IMR-90 (cell line): ENCODE measurements around the gene CD1D. TPM values are rescaled to one million over a fixed set of nuclear protein-coding genes. Genes with fewer than 3 reads are reported as not detected.

Experiments
- ATAC-seq: fragments of 200-7000 bp; cut with Tn5 transposase; 2 replicates; pipeline ENCODE4 v1.9.1; 2020; ENCODE audit warnings: low read depth, mild to moderate bottlenecking, moderate library complexity
- BruUV-seq: library from RNA; stranded (reverse); fragments of 400-500 nt; replicated peaks from 2 replicates; lab custom pipeline; 2021; lab: Mats Ljungman, UMichigan
- CTCF ChIA-PET: fragments of 300-600 bp; formaldehyde crosslinking; extraction: SDS; loops from one replicate; lab custom pipeline; 2021; ENCODE audit warnings: antibody characterized with exemption; lab: Yijun Ruan, JAX
- POLR2A ChIA-PET: fragments of 300-600 bp; sonication (Branson Sonifier 250); formaldehyde crosslinking; loops from one replicate; lab custom pipeline; 2022; ENCODE audit warnings: antibody characterized with exemption; ENCODE audit not compliant: unreplicated experiment; lab: Charles Lee
- DNase-seq: peaks from one replicate; pipeline ENCODE4 v3.0.0; 2013
- H2AFZ ChIP-seq: replicated peaks from 2 replicates; pipeline ENCODE3; 2013; ENCODE audit warnings: low read length, mild to moderate bottlenecking; ENCODE audit not compliant: poor library complexity
- H2AK5ac ChIP-seq: 2 replicates; pipeline ENCODE4 v1.6.1; 2013; ENCODE audit warnings: low read depth, low read length, inconsistent platforms
- H2AK9ac ChIP-seq: replicated peaks from 2 replicates; pipeline ENCODE3; 2013; ENCODE audit warnings: mild to moderate bottlenecking, low read depth, low read length, moderate library complexity; ENCODE audit not compliant: poor library complexity
- H2BK120ac ChIP-seq: 2 replicates; pipeline ENCODE4 v1.6.1; 2013; ENCODE audit warnings: low read depth, low read length, inconsistent platforms
- H2BK15ac ChIP-seq: 3 replicates; pipeline ENCODE4 v1.6.1; 2013; ENCODE audit warnings: low read depth, low read length, inconsistent platforms
- H2BK20ac ChIP-seq: 2 replicates; pipeline ENCODE4 v1.6.1; 2013; ENCODE audit warnings: low read depth, mild to moderate bottlenecking, inconsistent platforms, low read length, moderate library complexity
- H2BK5ac ChIP-seq: 2 replicates; pipeline ENCODE4 v1.6.1; 2013; ENCODE audit warnings: mild to moderate bottlenecking, low read depth, low read length, inconsistent platforms; ENCODE audit not compliant: poor library complexity, severe bottlenecking
- H3K14ac ChIP-seq: replicated peaks from 2 replicates; pipeline ENCODE4 v1.6.1; 2013; ENCODE audit warnings: low read depth, low read length, inconsistent platforms
- H3K18ac ChIP-seq: 2 replicates; pipeline ENCODE4 v1.6.1; 2013; ENCODE audit warnings: low read depth, low read length, control low read depth
- H3K23ac ChIP-seq: 2 replicates; pipeline ENCODE4 v1.6.1; 2013; ENCODE audit warnings: low read depth, low read length, inconsistent platforms
- H3K27ac ChIP-seq: 2 replicates; pipeline ENCODE4 v1.5.1; 2013; ENCODE audit warnings: mild to moderate bottlenecking, control low read depth, low read length; ENCODE audit not compliant: insufficient read depth
- H3K27me3 ChIP-seq: 2 replicates; pipeline ENCODE4 v1.6.1; 2013; ENCODE audit warnings: low read length; ENCODE audit not compliant: control insufficient read depth, insufficient read depth
- H3K36me3 ChIP-seq: 2 replicates; pipeline ENCODE4 v1.6.1; 2013; ENCODE audit warnings: low read length, mixed read lengths; ENCODE audit not compliant: control insufficient read depth, insufficient read depth
- H3K4ac ChIP-seq: 2 replicates; pipeline ENCODE4 v1.6.1; 2013; ENCODE audit warnings: low read depth, low read length, inconsistent platforms
- H3K4me1 ChIP-seq: 2 replicates; pipeline ENCODE4 v1.6.1; 2013; ENCODE audit warnings: low read length, mixed read lengths; ENCODE audit not compliant: control insufficient read depth, insufficient read depth
- H3K4me2 ChIP-seq: 2 replicates; pipeline ENCODE4 v1.6.1; 2013; ENCODE audit warnings: low read depth, mild to moderate bottlenecking, control low read depth, low read length, moderate library complexity
- H3K4me3 ChIP-seq: 2 replicates; pipeline ENCODE4 v1.5.1; 2013; ENCODE audit warnings: low read depth, mild to moderate bottlenecking, control low read depth, low read length, moderate library complexity; ENCODE audit not compliant: insufficient read depth
- H3K56ac ChIP-seq: 2 replicates; pipeline ENCODE4 v1.6.1; 2013; ENCODE audit warnings: low read length, inconsistent platforms; ENCODE audit not compliant: insufficient read depth; ENCODE audit errors: extremely low read depth
- H3K79me1 ChIP-seq, 2 experiments: 2 replicates each; pipeline ENCODE4 v1.6.1; 2013; ENCODE audit warnings: low read length in 2 of 2, inconsistent platforms in 1 of 2, low read depth in 1 of 2
- H3K9ac ChIP-seq: 2 replicates; pipeline ENCODE4 v1.6.1; 2013; ENCODE audit warnings: low read depth, low read length, control low read depth
- H3K9me1 ChIP-seq: 2 replicates; pipeline ENCODE4 v1.6.1; 2013; ENCODE audit warnings: low read length, inconsistent platforms; ENCODE audit not compliant: insufficient read depth
- H3K9me3 ChIP-seq: 2 replicates; pipeline ENCODE4 v1.6.1; 2013; ENCODE audit warnings: low read length; ENCODE audit not compliant: control insufficient read depth, insufficient read depth
- H4K20me1 ChIP-seq: 2 replicates; pipeline ENCODE4 v1.6.1; 2013; ENCODE audit warnings: low read length, inconsistent platforms; ENCODE audit not compliant: insufficient read depth
- H4K5ac ChIP-seq: 2 replicates; pipeline ENCODE4 v1.6.1; 2013; ENCODE audit warnings: mild to moderate bottlenecking, low read depth, low read length, control low read depth
- H4K8ac ChIP-seq, 2 experiments: 2 replicates each; pipeline ENCODE4 v1.6.1; 2013; ENCODE audit warnings: low read depth in 2 of 2, low read length in 2 of 2, control low read depth in 1 of 2, inconsistent platforms in 1 of 2
- H4K91ac ChIP-seq: 2 replicates; pipeline ENCODE4 v1.6.1; 2013; ENCODE audit warnings: low read depth, low read length, inconsistent platforms; ENCODE audit not compliant: insufficient read depth
- BHLHE40 ChIP-seq: fragments of 150-350 bp; IDR thresholded peaks from 2 replicates; pipeline ENCODE4 v1.6.1; 2016; ENCODE audit warnings: mild to moderate bottlenecking, low read depth, low read length
- CEBPB ChIP-seq: IDR thresholded peaks from 2 replicates; pipeline ENCODE4 v1.6.1; 2012; ENCODE audit warnings: low read depth, low read length, improper control_type of control experiment
- CHD1 ChIP-seq: IDR thresholded peaks from 2 replicates; pipeline ENCODE4 v1.6.1; 2012; ENCODE audit warnings: low read depth, low read length, improper control_type of control experiment
- CTCF ChIP-seq: conservative IDR thresholded peaks from 2 replicates; pipeline ENCODE4 v1.5.1; 2012; ENCODE audit warnings: mild to moderate bottlenecking, low read depth, low read length, improper control_type of control experiment
- ELK1 ChIP-seq: fragments of 150-350 bp; IDR thresholded peaks from 2 replicates; pipeline ENCODE4 v1.6.1; 2016; ENCODE audit warnings: low read depth, mild to moderate bottlenecking, low read length, moderate library complexity, borderline replicate concordance
- FOS ChIP-seq: fragments of 150-350 bp; IDR thresholded peaks from 2 replicates; pipeline ENCODE4 v1.6.1; 2016; ENCODE audit warnings: low read depth, low read length
- MAFK ChIP-seq: IDR thresholded peaks from 2 replicates; pipeline ENCODE4 v1.6.1; 2012; ENCODE audit warnings: low read depth, low read length, improper control_type of control experiment
- MAZ ChIP-seq: IDR thresholded peaks from 2 replicates; pipeline ENCODE4 v1.6.1; 2012; ENCODE audit warnings: low read depth, mild to moderate bottlenecking, low read length, improper control_type of control experiment, moderate library complexity, borderline replicate concordance
- MXI1 ChIP-seq: IDR thresholded peaks from 2 replicates; pipeline ENCODE4 v1.6.1; 2012; ENCODE audit warnings: low read depth, mild to moderate bottlenecking, low read length, moderate library complexity, borderline replicate concordance
- NFE2L2 ChIP-seq: fragments of 150-350 bp; IDR thresholded peaks from 2 replicates; pipeline ENCODE4 v1.6.1; 2016; ENCODE audit warnings: low read depth, mild to moderate bottlenecking, low read length
- POLR2A ChIP-seq: IDR thresholded peaks from 2 replicates; pipeline ENCODE4 v1.6.1; 2012; ENCODE audit warnings: mild to moderate bottlenecking, low read depth, low read length
- RAD21 ChIP-seq: IDR thresholded peaks from 2 replicates; pipeline ENCODE4 v1.6.1; 2012; ENCODE audit warnings: low read length, improper control_type of control experiment
- RCOR1 ChIP-seq: IDR thresholded peaks from 2 replicates; pipeline ENCODE4 v1.6.1; 2012; ENCODE audit warnings: mild to moderate bottlenecking, low read length, improper control_type of control experiment; ENCODE audit not compliant: insufficient replicate concordance
- RFX5 ChIP-seq: IDR thresholded peaks from 2 replicates; pipeline ENCODE4 v1.8.0; 2012; ENCODE audit warnings: low read depth, mild to moderate bottlenecking, low read length, moderate library complexity
- SMC3 ChIP-seq: fragments of 150-350 bp; IDR thresholded peaks from 2 replicates; pipeline ENCODE4 v1.6.1; 2016; ENCODE audit warnings: low read depth, mild to moderate bottlenecking, antibody characterized with exemption, low read length, moderate library complexity
- USF2 ChIP-seq: fragments of 150-350 bp; IDR thresholded peaks from 2 replicates; pipeline ENCODE4 v1.6.1; 2017; ENCODE audit warnings: mild to moderate bottlenecking, antibody characterized with exemption, low read length, low read depth
- dilution Hi-C: fragments of 300-500 bp; cut with HindIII; formaldehyde crosslinking; loops from one replicate; pipeline ENCODE4 v1.14.3; 2018; ENCODE audit warnings: low sequenced_read_pairs; ENCODE audit not compliant: unreplicated experiment
- in situ Hi-C: fragments of 300-500 bp; cut with MboI; formaldehyde crosslinking; loops from 3 replicates; pipeline ENCODE4 v1.14.3; 2019; ENCODE audit warnings: low sequenced_read_pairs, inconsistent platforms, mixed read lengths
- intact Hi-C: fragments of 100-400 bp; cut with micrococcal nuclease; formaldehyde crosslinking; loops from 2 replicates; pipeline ENCODE4 v1.10.0; 2022
- polyA plus RNA-seq, 3 experiments: library from polyadenylated mRNA; depleted of rRNA; stranded (reverse); fragments of >200 nt; gene quantifications; 2 replicates each; pipeline ENCODE4 v1.2.3, GENCODE V29; 2012; ENCODE audit warnings: low replicate concordance in 1 of 3
- total RNA-seq: library from RNA; depleted of rRNA; stranded (reverse); fragments of >200 nt; gene quantifications from 2 replicates; pipeline ENCODE4 v1.2.3, GENCODE V29; 2012

The CD1D gene
- total and polyA plus RNA-seq, 2 of the 4 experiments (the other 2 are of a cell fraction): not detected

- Histone ChIP-seq H3K27me3 (peaks cover 1% of the 10 kb centered on the region; the same call in 1 of the 2 replicates), H4K8ac (no peak overlapping the region), H3K9ac (no peak overlapping the region), H3K4ac (no peak overlapping the region), H4K91ac (no peak overlapping the region), H4K5ac (no peak overlapping the region), H3K4me3 (no peak overlapping the region), H2AFZ (no peak overlapping the region), H2AK9ac (no peak overlapping the region), H3K9me3 (no peaks in the 10 kb centered on the region), H2BK20ac (no peak overlapping the region), H3K4me2 (no peak overlapping the region), H2BK15ac (no peak overlapping the region), H4K20me1 (no peaks in the 10 kb centered on the region), H3K9me1 (no peaks in the 10 kb centered on the region), H3K79me1 (no peaks in the 10 kb centered on the region), H3K4me1 (no peaks in the 10 kb centered on the region), H3K56ac (no peak overlapping the region), H3K14ac (no peak overlapping the region), H2BK120ac (no peak overlapping the region), H3K18ac (no peak overlapping the region), H3K27ac (no peak overlapping the region), H2AK5ac (no peak overlapping the region), H3K23ac (no peak overlapping the region), H3K36me3 (no peaks in the 10 kb centered on the region), H2BK5ac (no peak overlapping the region)
- no TSS peak for BruUV-seq
- TF ChIP-seq CHD1: no peak
- no peak for TF ChIP-seq USF2
- TF ChIP-seq FOS: no peak
- TF ChIP-seq ELK1: no peak
- TF ChIP-seq MAZ: no peak
- no peak for TF ChIP-seq MAFK
- TF ChIP-seq SMC3: no peak
- no peak for TF ChIP-seq CTCF
- TF ChIP-seq NFE2L2: no peak
- no peak for TF ChIP-seq MXI1
- no peak for TF ChIP-seq RAD21
- no peak for TF ChIP-seq POLR2A
- TF ChIP-seq CEBPB: no peak
- TF ChIP-seq RFX5: no peak
- TF ChIP-seq BHLHE40: no peak
- TF ChIP-seq RCOR1: no peak
- intact Hi-C loops: no loop called here
- CTCF ChIA-PET: interaction anchor here (0.6 kb wide), 1 partner anchor 1358 kb away, joined by 7 read pairs; no protein-coding TSS in a partner anchor
- dilution Hi-C loops: no loop called here
- POLR2A ChIA-PET: no interaction called here
- DNase-seq (no peak), ATAC-seq (no peak)
- in situ Hi-C loops: no loop called here
Measured at GRCh38 chr1:158169105-158169504, 11.6 kb upstream of the CD1D start.
